ENCODE measurements around the gene SLC25A18.

Gene SLC25A18

DNA sequence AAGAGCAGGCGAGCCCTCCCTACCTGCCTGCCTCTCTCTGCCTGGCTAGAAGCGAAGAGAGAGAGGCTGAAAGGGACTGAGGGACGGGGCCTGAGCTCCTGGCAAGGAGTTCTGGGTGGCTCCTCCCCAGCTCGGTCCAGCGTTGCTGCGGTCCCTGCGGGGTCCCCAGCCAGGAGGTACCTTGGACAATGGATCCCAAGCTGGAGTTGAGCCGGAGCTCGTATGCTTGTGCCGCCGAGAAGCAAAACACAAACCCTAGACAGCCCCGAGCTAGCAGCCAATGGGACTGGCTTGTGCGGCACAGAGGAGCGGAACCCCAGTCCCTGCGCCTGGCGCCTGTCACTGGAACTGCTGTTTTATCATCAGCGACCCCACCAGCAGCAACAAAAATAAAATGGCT is 18.3 kb downstream of the SLC25A18 start:
- H3K27ac Mint-ChIP-seq: no peak overlapping the region
- H3K9me3 Mint-ChIP-seq (ENCODE audit: low read depth): no peaks in the 10 kb centered on the region
- no peak overlapping the region for H3K4me3 Mint-ChIP-seq
- peaks cover 2% of the 10 kb centered on the region for H3K27me3 Mint-ChIP-seq
- H3K36me3 Mint-ChIP-seq: no peaks in the 10 kb centered on the region
- no peaks in the 10 kb centered on the region for H3K4me1 Mint-ChIP-seq (ENCODE audit: low read depth)

GRCh38 chr22:17583151-17583550 is 19.9 kb downstream of the SLC25A18 start:
- H3K27me3 Mint-ChIP-seq: peaks cover 2% of the 10 kb centered on the region
- no peaks in the 10 kb centered on the region for H3K9me3 Mint-ChIP-seq (ENCODE audit: low read depth)
- H3K27ac Mint-ChIP-seq: no peak overlapping the region
- H3K36me3 Mint-ChIP-seq: no peaks in the 10 kb centered on the region
- no peak overlapping the region for H3K4me3 Mint-ChIP-seq
- H3K4me1 Mint-ChIP-seq (ENCODE audit: low read depth): no peaks in the 10 kb centered on the region

DNA sequence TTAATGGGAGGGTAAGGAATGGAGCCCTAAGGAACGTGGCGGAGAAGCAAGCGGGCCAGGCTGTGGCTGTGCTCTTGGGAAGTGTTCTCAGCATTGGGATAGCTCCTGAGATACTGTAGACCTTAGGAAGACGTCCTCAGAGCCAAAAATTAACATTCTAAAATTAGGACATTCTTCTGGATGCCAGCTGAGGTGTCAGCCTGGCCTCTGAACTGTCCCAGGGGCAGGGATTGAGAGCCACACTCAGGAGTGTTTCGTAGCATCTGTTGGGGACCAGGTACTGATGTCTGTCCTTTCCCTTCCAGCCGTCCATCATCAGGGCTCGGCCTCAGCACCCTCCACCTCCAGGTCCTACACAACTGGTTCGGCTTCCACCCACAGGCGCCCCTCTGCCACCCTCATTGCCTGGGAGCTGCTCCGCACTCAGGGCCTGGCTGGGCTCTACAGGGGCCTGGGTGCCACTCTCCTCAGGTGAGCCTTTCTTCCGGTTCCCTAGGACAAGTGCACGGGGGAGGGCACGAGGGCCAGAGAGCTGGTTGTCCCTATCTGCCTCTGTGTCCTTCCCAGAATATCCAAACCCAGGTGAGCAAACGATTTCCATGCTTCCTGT is 23.6 kb downstream of the SLC25A18 start:
- Mint-ChIP-seq H3K36me3 (no peaks in the 10 kb centered on the region), H3K4me1 (ENCODE audit: low read depth) (no peaks in the 10 kb centered on the region), H3K27ac (no peak overlapping the region), H3K4me3 (no peak overlapping the region), H3K27me3 (no peaks in the 10 kb centered on the region), H3K9me3 (ENCODE audit: low read depth) (no peaks in the 10 kb centered on the region)

- no peaks in the 10 kb centered on the region for H3K4me1 Mint-ChIP-seq (ENCODE audit: low read depth)
- no peak overlapping the region for H3K4me3 Mint-ChIP-seq
- H3K27me3 Mint-ChIP-seq: no peaks in the 10 kb centered on the region
- no peaks in the 10 kb centered on the region for H3K9me3 Mint-ChIP-seq (ENCODE audit: low read depth)
- H3K27ac Mint-ChIP-seq: no peak overlapping the region
- H3K36me3 Mint-ChIP-seq: no peaks in the 10 kb centered on the region
Observed at GRCh38 chr22:17587629-17588028, 24.3 kb downstream of the SLC25A18 start.

DNA sequence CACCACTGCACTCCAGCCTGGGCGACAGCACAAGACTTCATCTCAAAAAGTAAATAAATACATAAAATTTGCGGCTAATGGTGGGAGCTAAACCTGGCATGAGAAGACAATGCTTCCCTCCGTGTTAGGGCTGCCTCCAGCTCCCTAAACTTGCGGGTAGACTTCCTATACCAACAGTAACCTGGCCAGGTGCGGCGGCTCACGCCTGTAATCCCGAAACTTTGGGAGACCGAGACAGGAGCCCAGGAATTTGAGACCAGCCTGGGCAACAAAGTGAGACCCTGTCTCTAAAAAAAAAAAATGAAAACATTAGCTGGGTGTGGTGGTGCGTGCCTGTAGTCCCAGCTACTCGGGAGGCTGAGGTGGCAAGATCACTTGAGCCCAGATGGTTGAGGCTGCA is 25.3 kb downstream of the SLC25A18 start:
- no peaks in the 10 kb centered on the region for H3K27me3 Mint-ChIP-seq
- H3K36me3 Mint-ChIP-seq: peaks cover 3% of the 10 kb centered on the region
- no peaks in the 10 kb centered on the region for H3K9me3 Mint-ChIP-seq (ENCODE audit: low read depth)
- no peak overlapping the region for H3K4me3 Mint-ChIP-seq
- H3K27ac Mint-ChIP-seq: no peak overlapping the region
- H3K4me1 Mint-ChIP-seq (ENCODE audit: low read depth): no peaks in the 10 kb centered on the region

- no peaks in the 10 kb centered on the region for H3K9me3 Mint-ChIP-seq (ENCODE audit: low read depth)
- H3K27me3 Mint-ChIP-seq: no peaks in the 10 kb centered on the region
- H3K36me3 Mint-ChIP-seq: peaks cover 3% of the 10 kb centered on the region
- H3K4me3 Mint-ChIP-seq: no peak overlapping the region
- H3K27ac Mint-ChIP-seq: peak overlapping the region; percentile 8
- H3K4me1 Mint-ChIP-seq (ENCODE audit: low read depth): no peaks in the 10 kb centered on the region
Observed at GRCh38 chr22:17589810-17590375, 26.6 kb downstream of the SLC25A18 start.

DNA sequence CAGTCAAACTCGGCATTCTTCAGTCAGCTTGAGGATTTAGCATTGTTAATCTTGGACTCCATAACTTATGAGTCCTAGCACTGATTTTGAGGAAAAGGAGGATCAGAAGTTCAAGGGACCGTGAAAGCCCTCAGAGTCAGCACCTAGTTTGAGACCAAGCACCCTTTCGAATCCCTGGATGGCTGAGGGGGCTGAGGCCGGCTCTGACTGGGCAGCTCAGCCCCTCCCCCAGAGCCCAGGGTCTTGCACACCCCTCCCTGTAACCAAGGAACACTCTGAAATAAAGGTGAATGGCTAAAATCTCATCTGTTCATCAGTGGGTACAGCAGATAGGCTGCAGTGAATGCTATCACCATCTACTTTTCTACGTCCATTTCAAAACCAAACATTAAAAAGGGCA is 27.3 kb downstream of the SLC25A18 start:
- Mint-ChIP-seq H3K4me1 (ENCODE audit: low read depth) (no peaks in the 10 kb centered on the region), H3K9me3 (ENCODE audit: low read depth) (no peaks in the 10 kb centered on the region), H3K27me3 (no peaks in the 10 kb centered on the region), H3K36me3 (peaks cover 3% of the 10 kb centered on the region), H3K27ac (no peak overlapping the region), H3K4me3 (no peak overlapping the region)

DNA sequence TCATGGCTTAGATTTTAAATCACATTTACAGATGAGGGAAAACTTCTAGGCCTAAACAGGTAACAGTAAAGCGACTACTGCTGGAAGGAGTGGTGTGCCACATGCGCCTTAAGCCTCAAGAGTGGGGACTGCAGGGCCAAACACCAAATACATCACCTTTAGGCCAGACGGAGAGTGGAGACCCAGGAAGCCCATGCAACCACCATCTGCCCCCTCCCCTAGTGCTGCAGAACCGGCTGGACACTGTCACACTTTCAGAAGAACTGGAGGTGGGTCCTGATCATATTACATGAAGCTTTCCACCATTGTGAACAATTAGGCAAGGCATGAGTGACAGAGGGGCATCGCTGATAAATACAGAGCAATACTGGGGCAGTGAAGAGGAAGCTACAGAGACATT is 28.9 kb downstream of the SLC25A18 start:
- Mint-ChIP-seq H3K4me1 (ENCODE audit: low read depth) (no peaks in the 10 kb centered on the region), H3K36me3 (peaks cover 9% of the 10 kb centered on the region), H3K9me3 (ENCODE audit: low read depth) (no peaks in the 10 kb centered on the region), H3K27me3 (no peaks in the 10 kb centered on the region), H3K4me3 (no peak overlapping the region), H3K27ac (peak overlapping the region; percentile 68)

DNA sequence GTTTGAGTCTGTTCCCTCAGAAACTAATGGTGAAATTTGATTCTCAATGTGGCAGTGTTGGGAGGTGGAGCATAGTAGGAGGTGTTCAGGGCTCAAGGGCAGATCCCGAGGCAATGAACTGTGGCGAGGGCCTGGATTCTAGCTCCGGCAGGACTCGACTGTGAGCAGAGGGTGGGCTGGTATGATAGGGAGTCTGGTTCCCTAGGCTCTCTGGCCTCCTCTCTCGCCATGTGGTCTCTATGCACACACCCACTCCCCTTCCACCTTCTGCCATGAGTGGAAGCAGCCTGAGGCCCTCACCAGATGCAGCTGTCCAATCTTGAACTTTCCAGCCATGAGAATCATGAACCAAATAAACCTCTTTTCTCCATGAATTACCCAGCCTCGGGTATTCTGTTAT is 32.9 kb downstream of the SLC25A18 start:
- Mint-ChIP-seq H3K27me3 (no peaks in the 10 kb centered on the region), H3K36me3 (peaks cover 20% of the 10 kb centered on the region), H3K4me1 (ENCODE audit: low read depth) (peaks cover 2% of the 10 kb centered on the region), H3K9me3 (ENCODE audit: low read depth) (no peaks in the 10 kb centered on the region), H3K27ac (no peak overlapping the region), H3K4me3 (no peak overlapping the region)

GRCh38 chr22:17597217-17597616 is 33.9 kb downstream of the SLC25A18 start:
- Mint-ChIP-seq H3K4me3 (no peak overlapping the region), H3K9me3 (ENCODE audit: low read depth) (no peaks in the 10 kb centered on the region), H3K36me3 (peaks cover 20% of the 10 kb centered on the region), H3K27me3 (no peaks in the 10 kb centered on the region), H3K4me1 (ENCODE audit: low read depth) (peaks cover 3% of the 10 kb centered on the region), H3K27ac (no peak overlapping the region)

GRCh38 chr22:17598318-17598717 is 35.0 kb downstream of the SLC25A18 start:
- Mint-ChIP-seq H3K4me1 (ENCODE audit: low read depth) (peaks cover 3% of the 10 kb centered on the region), H3K27me3 (no peaks in the 10 kb centered on the region), H3K4me3 (no peak overlapping the region), H3K27ac (no peak overlapping the region), H3K36me3 (peaks cover 17% of the 10 kb centered on the region), H3K9me3 (ENCODE audit: low read depth) (no peaks in the 10 kb centered on the region)

- peak overlapping the region; percentile 73 for H3K27ac Mint-ChIP-seq
Observed at GRCh38 chr22:17601031-17601430, 37.7 kb downstream of the SLC25A18 start.

GRCh38 chr22:17603668-17604067 is 40.4 kb downstream of the SLC25A18 start:
- Mint-ChIP-seq H3K36me3 (peaks cover 4% of the 10 kb centered on the region), H3K9me3 (ENCODE audit: low read depth) (no peaks in the 10 kb centered on the region), H3K4me3 (no peak overlapping the region), H3K27me3 (no peaks in the 10 kb centered on the region), H3K27ac (no peak overlapping the region), H3K4me1 (ENCODE audit: low read depth) (peaks cover 3% of the 10 kb centered on the region)

More at GRCh38 chr22:17601031-17601430, 37.7 kb downstream of the SLC25A18 start:
- H3K27me3 Mint-ChIP-seq: no peaks in the 10 kb centered on the region
- H3K4me3 Mint-ChIP-seq: no peak overlapping the region
- H3K9me3 Mint-ChIP-seq (ENCODE audit: low read depth): no peaks in the 10 kb centered on the region
- H3K36me3 Mint-ChIP-seq: peaks cover 17% of the 10 kb centered on the region
- H3K4me1 Mint-ChIP-seq (ENCODE audit: low read depth): peaks cover 3% of the 10 kb centered on the region

DNA sequence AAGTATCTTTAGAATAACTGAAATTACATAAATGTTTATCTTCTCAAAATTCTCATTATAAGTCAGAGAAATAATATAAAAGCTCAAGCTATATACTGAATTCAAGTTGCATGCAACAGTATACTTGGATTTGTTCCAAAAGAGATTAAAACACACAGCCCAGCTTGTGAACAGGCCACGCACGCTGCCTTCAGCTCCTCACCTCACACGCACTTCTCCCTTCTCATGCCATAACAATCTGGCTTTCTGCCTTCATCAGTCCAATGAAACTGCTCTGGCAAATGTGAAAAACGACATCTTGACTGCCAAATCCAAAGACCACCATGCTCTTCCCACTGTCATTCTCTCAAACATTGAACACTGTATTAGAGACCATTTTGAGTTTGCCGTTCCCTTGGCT is 43.2 kb downstream of the SLC25A18 start:
- Mint-ChIP-seq H3K27me3 (no peaks in the 10 kb centered on the region), H3K36me3 (no peaks in the 10 kb centered on the region), H3K27ac (no peak overlapping the region), H3K9me3 (ENCODE audit: low read depth) (no peaks in the 10 kb centered on the region), H3K4me1 (ENCODE audit: low read depth) (peaks cover 2% of the 10 kb centered on the region), H3K4me3 (no peak overlapping the region)

DNA sequence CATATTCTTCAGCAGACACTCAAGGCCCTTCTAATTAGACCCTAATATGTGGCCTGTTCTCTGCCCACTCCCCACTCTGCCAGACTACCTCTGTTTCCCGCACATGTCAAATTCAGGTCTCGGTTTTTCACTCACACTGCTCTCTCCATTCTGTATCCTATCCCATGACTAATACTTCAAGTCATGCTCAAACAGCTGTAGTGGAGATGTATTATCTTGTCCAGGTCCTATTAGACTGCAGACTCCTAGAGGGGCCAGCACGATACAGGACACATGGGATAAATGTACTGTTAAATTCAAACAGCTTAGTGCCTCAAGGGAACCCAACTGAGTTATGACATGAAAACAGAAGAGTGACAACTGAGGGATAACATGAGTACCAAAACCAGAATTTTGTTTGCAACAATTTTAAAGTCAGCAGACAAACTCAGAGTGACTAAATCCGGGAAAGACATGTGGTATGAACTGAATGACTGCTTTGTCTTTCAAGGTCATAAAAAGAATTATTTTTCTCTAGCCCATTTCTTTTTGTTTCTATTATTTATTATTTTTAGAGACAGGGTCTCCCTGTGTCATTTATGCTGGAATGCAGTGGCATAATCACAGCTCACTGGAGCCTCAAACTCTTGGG is 44.7 kb downstream of the SLC25A18 start:
- Mint-ChIP-seq H3K27ac (no peak overlapping the region), H3K27me3 (no peaks in the 10 kb centered on the region), H3K36me3 (no peaks in the 10 kb centered on the region), H3K4me3 (no peak overlapping the region), H3K9me3 (ENCODE audit: low read depth) (no peaks in the 10 kb centered on the region), H3K4me1 (ENCODE audit: low read depth) (peaks cover 2% of the 10 kb centered on the region)

DNA sequence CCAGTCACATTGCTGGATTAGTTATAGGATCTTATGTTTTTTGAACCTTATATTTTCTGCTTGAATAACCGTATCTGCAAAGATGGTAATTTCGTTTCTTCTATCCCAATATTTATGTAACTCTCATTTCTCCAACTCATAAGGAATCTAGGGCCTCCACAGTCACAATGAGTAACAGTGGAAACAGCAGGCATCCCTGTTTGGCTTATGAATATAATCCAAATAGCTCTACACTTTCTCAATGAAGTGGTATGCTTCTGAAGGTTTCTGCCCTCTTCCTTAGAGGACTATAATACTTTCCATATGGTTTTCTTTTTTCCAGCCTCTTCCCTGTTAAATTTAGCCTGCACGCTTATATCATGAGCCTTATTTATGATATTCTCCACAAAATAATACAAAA is 48.8 kb downstream of the SLC25A18 start:
- no peak overlapping the region for H3K4me3 Mint-ChIP-seq
- H3K4me1 Mint-ChIP-seq (ENCODE audit: low read depth): peaks cover 2% of the 10 kb centered on the region
- no peak overlapping the region for H3K27ac Mint-ChIP-seq
- H3K9me3 Mint-ChIP-seq (ENCODE audit: low read depth): no peaks in the 10 kb centered on the region
- no peaks in the 10 kb centered on the region for H3K27me3 Mint-ChIP-seq
- H3K36me3 Mint-ChIP-seq: no peaks in the 10 kb centered on the region

Data from activated naive CD8-positive, alpha-beta T cell (primary cell).